Naive thymus-derived CD4-positive, alpha-beta T cell (primary cell): ENCODE results near the gene CHMP4A. TPM values are rescaled to one million over a fixed set of nuclear protein-coding genes. Genes with fewer than 3 reads are reported as not detected.

Source experiments
- ATAC-seq: fragments of 150-1000 bp; cut with Tn5 transposase; 2 replicates; pipeline ENCODE4 v1.10.0; 2021; ENCODE audit warnings: mild to moderate bottlenecking, moderate library complexity
- CTCF ChIA-PET: fragments of 350-600 bp; sonication (Branson Sonifier 250); formaldehyde crosslinking; loops from one replicate; lab custom pipeline; 2021; ENCODE audit warnings: antibody characterized with exemption; lab: Charles Lee
- POLR2A ChIA-PET: fragments of 350-600 bp; sonication (Branson Sonifier 250); formaldehyde crosslinking; loops from one replicate; lab custom pipeline; 2021; ENCODE audit warnings: antibody characterized with exemption, inconsistent platforms; lab: Charles Lee
- DNase-seq, 9 donors: peaks; one replicate each; pipeline versions ENCODE4 v3.0.0 to v3.0.0-alpha.2; 2020 to 2022; ENCODE audit warnings: mixed read lengths in 1 of 9
- H3K27ac ChIP-seq: one replicate; pipeline ENCODE4 v1.7.0; 2013; ENCODE audit warnings: mild to moderate bottlenecking, low read depth, low read length, moderate library complexity
- H3K27me3 ChIP-seq, 2 donors: one replicate each; pipeline ENCODE4 v1.7.0; 2013; ENCODE audit warnings: low read length in 2 of 2, mild to moderate bottlenecking in 2 of 2, moderate library complexity in 2 of 2; ENCODE audit not compliant: control insufficient read depth in 2 of 2, insufficient read depth in 2 of 2
- H3K36me3 ChIP-seq, 3 experiments: 1 replicate in 2 of 3; 2 replicates in 1 of 3; pipeline ENCODE4 v1.7.0; 2013; ENCODE audit warnings: low read length in 3 of 3, mild to moderate bottlenecking in 3 of 3, moderate library complexity in 1 of 3; ENCODE audit not compliant: insufficient read depth in 3 of 3, control insufficient read depth in 2 of 3
- H3K4me1 ChIP-seq, 2 donors: one replicate each; pipeline ENCODE4 v1.7.0; 2013; ENCODE audit warnings: low read length in 2 of 2, mild to moderate bottlenecking in 2 of 2, moderate library complexity in 1 of 2; ENCODE audit not compliant: control insufficient read depth in 2 of 2, insufficient read depth in 2 of 2
- H3K4me3 ChIP-seq: 2 replicates; pipeline ENCODE4 v1.7.0; 2013; ENCODE audit warnings: mild to moderate bottlenecking, low read length
- H3K9me3 ChIP-seq, 3 experiments: 1 replicate in 2 of 3; 2 replicates in 1 of 3; pipeline ENCODE4 v1.7.0; 2013; ENCODE audit warnings: low read length in 3 of 3; ENCODE audit not compliant: control insufficient read depth in 2 of 3
- H3K27ac Mint-ChIP-seq, 9 donors: one replicate each; pipeline ENCODE4 v1.8.0; 2020 to 2022; ENCODE audit warnings: mixed read lengths in 9 of 9, mild to moderate bottlenecking in 8 of 9, moderate library complexity in 5 of 9, inconsistent platforms in 2 of 9
- H3K27me3 Mint-ChIP-seq, 5 donors: one replicate each; pipeline ENCODE4 v1.8.0; 2021 to 2022; ENCODE audit warnings: mixed read lengths in 5 of 5, mild to moderate bottlenecking in 1 of 5
- H3K36me3 Mint-ChIP-seq, 5 donors: one replicate each; pipeline ENCODE4 v1.8.0; 2020 to 2022; ENCODE audit warnings: mixed read lengths in 5 of 5, mild to moderate bottlenecking in 3 of 5, inconsistent platforms in 1 of 5
- H3K4me1 Mint-ChIP-seq, 7 donors: one replicate each; pipeline ENCODE4 v1.8.0; 2020 to 2022; ENCODE audit warnings: mixed read lengths in 7 of 7, mild to moderate bottlenecking in 3 of 7, inconsistent platforms in 1 of 7
- H3K4me3 Mint-ChIP-seq, 10 donors: one replicate each; pipeline ENCODE4 v1.8.0; 2020 to 2022; ENCODE audit warnings: mild to moderate bottlenecking in 10 of 10, mixed read lengths in 10 of 10, moderate library complexity in 6 of 10, inconsistent platforms in 2 of 10
- H3K9me3 Mint-ChIP-seq, 11 donors: one replicate each; pipeline ENCODE4 v1.8.0; 2020 to 2022; ENCODE audit warnings: mixed read lengths in 11 of 11, mild to moderate bottlenecking in 4 of 11, inconsistent platforms in 1 of 11, moderate library complexity in 1 of 11
- intact Hi-C, 2 donors: fragments of 100-400 bp; cut with micrococcal nuclease; formaldehyde crosslinking; loops; one replicate each; pipeline ENCODE4 v1.15.1; 2023
- polyA plus RNA-seq, 2 donors: library from polyadenylated mRNA; unstranded; fragments of 300-500 nt; fragmentation: Illumina TruSeq; gene quantifications; one replicate each; pipeline ENCODE4 v1.2.3, GENCODE V29; 2021
- total RNA-seq, 6 experiments: library from RNA in 5 of 6; stranded (reverse) in 5 of 6; gene quantifications; 1 replicate in 5 of 6; 2 replicates in 1 of 6; pipeline ENCODE4 v1.2.3 and lab custom pipeline; 2021 to 2026

Gene CHMP4A
- total and polyA plus RNA-seq, 7 experiments from 2014 or later = 79.1 to 140 (median 94.1) TPM

DNA sequence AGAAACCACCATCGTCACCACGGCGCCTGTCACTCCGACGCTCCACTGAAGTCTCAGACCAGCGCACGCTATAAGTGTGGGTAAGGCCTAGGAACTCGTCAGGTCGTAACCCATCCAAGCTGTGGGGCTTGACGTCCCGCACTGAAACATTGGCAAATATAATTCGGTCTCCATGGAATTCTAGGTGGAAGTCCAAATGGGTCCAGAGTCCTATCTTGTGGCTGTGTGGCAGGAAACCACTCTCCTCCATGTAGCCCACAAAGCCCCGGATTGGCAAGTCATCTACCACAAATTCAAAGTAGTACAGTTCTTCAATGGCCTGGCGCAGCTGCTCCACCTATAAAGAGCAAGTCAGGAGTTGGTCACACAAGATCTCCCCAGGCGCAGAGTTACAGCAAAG is 20.4 kb downstream of the CHMP4A start:
- Histone ChIP-seq H3K36me3 (peaks cover 0 to 26% (median 5%) of the 10 kb centered on the region in 3 experiments), H3K9me3 (no peaks in the 10 kb centered on the region), H3K4me1 (peaks cover 17 to 24% of the 10 kb centered on the region in 2 donors), H3K27ac (no peak overlapping the region), H3K4me3 (no peak overlapping the region), H3K27me3 (no peaks in the 10 kb centered on the region)
- ChIA-PET POLR2A (no interaction called here), CTCF (no interaction called here)
- Mint-ChIP-seq H3K9me3 (no peaks in the 10 kb centered on the region), H3K27ac (peak overlapping the region in 6 of 9 donors; percentile 12 to 77 (median 58)), H3K36me3 (peaks cover 4 to 27% (median 11%) of the 10 kb centered on the region in 5 donors), H3K27me3 (no peaks in the 10 kb centered on the region), H3K4me1 (peaks cover 34 to 69% (median 61%) of the 10 kb centered on the region in 7 donors), H3K4me3 (peak overlapping the region in 6 of 10 donors; percentile 9 to 75 (median 32))
- no peak for ATAC-seq
- no peak for DNase-seq
- intact Hi-C loops = no loop called here

DNA sequence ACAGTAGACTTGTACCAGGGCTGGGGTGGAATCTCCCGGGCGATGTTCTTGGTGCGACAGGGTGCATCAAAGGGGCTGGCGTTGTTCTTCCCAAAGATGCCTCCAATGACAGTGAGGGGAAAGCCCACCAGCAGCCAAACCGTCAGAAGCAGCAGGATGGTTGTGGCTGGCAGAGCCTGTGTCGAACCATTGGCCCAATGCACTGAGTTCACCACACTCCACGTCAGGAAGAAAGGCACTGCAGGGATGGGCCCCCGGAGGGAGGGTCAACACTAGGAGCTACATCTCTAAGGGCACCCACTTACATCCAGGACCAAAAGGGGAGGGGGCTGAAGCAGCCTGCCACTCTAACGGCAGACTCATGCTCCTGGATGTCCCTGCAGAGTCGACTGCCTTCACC is 22.9 kb downstream of the CHMP4A start:
- Histone ChIP-seq H3K36me3 (peaks cover 0 to 34% (median 5%) of the 10 kb centered on the region in 3 experiments), H3K27ac (no peak overlapping the region), H3K27me3 (no peaks in the 10 kb centered on the region), H3K9me3 (no peaks in the 10 kb centered on the region), H3K4me1 (peaks cover 21 to 27% of the 10 kb centered on the region in 2 donors), H3K4me3 (no peak overlapping the region)
- ChIA-PET CTCF (no interaction called here), POLR2A (interaction anchor here (0.7 kb wide), 1 partner anchor 1150 kb away, joined by 3 read pairs; no protein-coding TSS in a partner anchor)
- no peak for ATAC-seq
- intact Hi-C loops = no loop called here
- Mint-ChIP-seq H3K27me3 (no peaks in the 10 kb centered on the region), H3K4me3 (no peak overlapping the region), H3K9me3 (no peaks in the 10 kb centered on the region), H3K4me1 (peaks cover 31 to 66% (median 59%) of the 10 kb centered on the region in 7 donors), H3K36me3 (peaks cover 0 to 24% (median 11%) of the 10 kb centered on the region in 5 donors), H3K27ac (peak overlapping the region in 2 of 9 donors; percentile 17 to 78)
- DNase-seq = no peak

DNA sequence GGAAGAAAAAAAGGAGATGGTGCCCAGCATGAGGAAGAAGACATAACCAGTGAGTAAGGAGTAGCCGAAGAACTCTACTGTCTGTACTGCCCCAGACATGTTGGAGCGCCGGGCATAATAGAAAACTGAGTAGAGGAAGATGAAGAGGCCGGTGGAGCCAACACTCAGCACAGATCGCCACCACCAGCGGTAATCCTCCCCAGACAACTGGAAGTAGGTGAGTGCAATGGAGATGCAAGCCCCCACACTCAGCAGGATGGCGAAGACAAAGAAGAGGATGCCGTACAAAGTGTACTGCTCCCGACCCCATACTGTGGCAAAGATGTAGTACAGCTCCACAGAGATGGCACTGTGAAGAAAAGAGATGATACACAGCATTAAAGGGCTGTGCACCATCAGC is 23.8 kb downstream of the CHMP4A start:
- POLR2A ChIA-PET = interaction anchor here (0.7 to 2.8 kb wide), 12 partner anchors 9 to 1149 kb away, joined by 3 to 21 read pairs (median 4); partner anchors contain the start of genes CHMP4A, DCAF11, MDP1 and NRL
- Histone ChIP-seq H3K4me1 (peaks cover 17 to 23% of the 10 kb centered on the region in 2 donors), H3K27me3 (no peaks in the 10 kb centered on the region), H3K27ac (peak overlapping the region; percentile 83), H3K9me3 (no peaks in the 10 kb centered on the region), H3K36me3 (peaks cover 3 to 40% (median 5%) of the 10 kb centered on the region in 3 experiments), H3K4me3 (no peak overlapping the region)
- CTCF ChIA-PET = interaction anchor here (1.4 to 2.1 kb wide), 2 partner anchors 28 to 53 kb away, joined by 6 to 7 read pairs; partner anchors contain the start of genes IRF9 and TINF2
- peaks cover 0 to 2% (median 0%) of the 10 kb centered on the region in 11 donors for H3K9me3 Mint-ChIP-seq
- peak overlapping the region in 8 of 9 donors; percentile 33 to 96 (median 91) for H3K27ac Mint-ChIP-seq
- DNase-seq = no peak
- intact Hi-C loops = loop anchor here in 1 of 2 donors (2.0 kb wide), 1 partner anchor 109 kb away; the partner anchor contains the start of genes DHRS1 and NOP9
- peaks cover 31 to 60% (median 53%) of the 10 kb centered on the region in 7 donors for H3K4me1 Mint-ChIP-seq
- H3K4me3 Mint-ChIP-seq = peak overlapping the region in 2 of 10 donors; percentile 11 to 12
- H3K27me3 Mint-ChIP-seq = no peaks in the 10 kb centered on the region
- H3K36me3 Mint-ChIP-seq = peaks cover 0 to 23% (median 11%) of the 10 kb centered on the region in 5 donors
- no peak for ATAC-seq

DNA sequence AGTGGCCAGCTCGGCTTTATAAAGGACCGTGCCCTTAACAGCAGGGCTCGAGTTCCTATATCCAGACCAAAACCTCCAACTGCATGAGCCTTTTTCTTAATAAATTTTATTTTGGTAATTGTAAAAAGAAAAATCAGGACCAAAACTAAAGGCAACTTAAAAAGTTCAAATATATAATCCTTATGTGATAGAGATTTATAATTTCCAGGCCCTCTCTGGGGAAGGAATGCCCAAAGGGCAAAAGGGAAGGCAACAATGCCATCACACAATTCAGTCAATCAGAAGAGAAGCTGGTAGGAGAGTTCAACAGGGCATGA is 24.3 kb downstream of the CHMP4A start:
- H3K4me1 Mint-ChIP-seq = peaks cover 27 to 56% (median 48%) of the 10 kb centered on the region in 7 donors
- peak overlapping the region in 9 of 10 donors; percentile 90 to 96 (median 91) for H3K4me3 Mint-ChIP-seq
- no peak overlapping the region for H3K4me3 ChIP-seq
- no peak for DNase-seq
- peak overlapping the region; percentile 83 for H3K27ac ChIP-seq
- no peak for ATAC-seq
- no peaks in the 10 kb centered on the region for H3K27me3 ChIP-seq
- no peaks in the 10 kb centered on the region for H3K9me3 ChIP-seq
- intact Hi-C loops = loop anchor here in 1 of 2 donors (2.0 kb wide), 1 partner anchor 110 kb away; the partner anchor contains the start of genes DHRS1 and NOP9
- ChIA-PET CTCF (interaction anchor here (1.3 to 2.1 kb wide), 3 partner anchors 27 to 248 kb away, joined by 4 to 7 read pairs (median 6); partner anchors contain the start of genes IRF9 and TINF2), POLR2A (interaction anchor here (0.8 to 2.8 kb wide), 19 partner anchors 9 to 151 kb away, joined by 3 to 21 read pairs (median 4); partner anchors contain the start of genes CHMP4A, DCAF11, IRF9 and MDP1)
- peaks cover 3 to 45% (median 5%) of the 10 kb centered on the region in 3 experiments for H3K36me3 ChIP-seq
- peaks cover 0 to 23% (median 11%) of the 10 kb centered on the region in 5 donors for H3K36me3 Mint-ChIP-seq
- no peaks in the 10 kb centered on the region for H3K27me3 Mint-ChIP-seq
- H3K9me3 Mint-ChIP-seq = peaks cover 0 to 2% (median 0%) of the 10 kb centered on the region in 11 donors
- H3K27ac Mint-ChIP-seq = peak overlapping the region; percentile 33 to 96 (median 92)
- peaks cover 15 to 18% of the 10 kb centered on the region in 2 donors for H3K4me1 ChIP-seq

DNA sequence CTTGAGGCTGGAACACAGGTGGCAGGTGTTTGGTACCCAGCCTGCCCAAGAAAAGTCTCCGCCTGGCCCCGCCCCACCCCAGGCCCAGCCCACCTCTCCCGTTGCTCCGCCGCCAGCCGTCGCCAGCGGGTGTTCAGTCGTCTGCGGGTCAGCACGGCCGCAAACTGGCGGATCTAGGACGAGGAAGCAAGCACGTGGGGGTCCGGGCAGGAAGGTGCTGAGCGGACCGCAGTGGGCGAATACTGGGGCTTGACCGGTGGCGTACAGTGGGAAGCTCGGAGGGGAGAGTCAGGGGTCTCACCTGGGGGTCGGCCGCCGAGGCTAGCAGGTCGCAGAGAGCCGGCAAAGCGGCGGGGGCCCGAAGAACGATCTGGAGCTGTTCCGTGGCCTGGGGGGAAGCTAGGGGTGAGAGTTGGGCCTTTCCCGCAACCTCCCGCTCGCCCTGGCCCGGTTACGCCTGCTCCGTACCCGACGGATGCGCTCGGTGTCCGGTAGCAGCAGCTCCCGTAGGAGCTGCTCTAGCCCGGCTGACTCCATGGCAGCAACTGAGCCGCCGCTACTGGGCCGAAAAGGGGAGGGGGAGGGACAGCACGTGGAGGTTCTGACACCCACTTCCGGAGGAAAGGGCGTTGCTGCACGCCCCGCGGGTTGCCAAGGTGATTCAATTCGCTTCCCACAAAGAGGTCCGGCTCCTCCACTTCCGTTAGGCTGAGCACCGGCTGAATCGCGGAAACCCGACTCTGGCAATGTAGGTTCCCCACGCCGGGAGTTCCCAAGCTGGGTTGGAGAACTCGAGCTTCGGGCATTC is 24.8 kb downstream of the CHMP4A start, which contains the start of gene IPO4:
TSS of gene IPO4 (minus strand) at position 566 of the 808 bp plus-strand sequence. CDS start at position 537, 29 bp downstream.
- DNase-seq (peak; percentile 75 to 97 (median 94)), ATAC-seq (peak; percentile 97)
- H3K27ac Mint-ChIP-seq = peak within 1 kb of the TSS; percentile 82 to 96 (median 92)
- H3K27me3 Mint-ChIP-seq = no peaks in the 10 kb centered on the region
- POLR2A ChIA-PET = interaction anchor here (0.6 to 2.8 kb wide), 21 partner anchors 9 to 1155 kb away, joined by 3 to 21 read pairs (median 4); partner anchors contain the start of genes CHMP4A, DCAF11, IRF9 and MDP1
- peaks cover 0 to 25% (median 11%) of the 10 kb centered on the region in 5 donors for H3K36me3 Mint-ChIP-seq
- Histone ChIP-seq H3K27me3 (no peaks in the 10 kb centered on the region), H3K36me3 (peaks cover 3 to 49% (median 5%) of the 10 kb centered on the region in 3 experiments), H3K27ac (peak within 1 kb of the TSS; percentile 83), H3K4me3 (peak within 1 kb of the TSS; percentile 89), H3K4me1 (peaks cover 15 to 16% of the 10 kb centered on the region in 2 donors), H3K9me3 (no peaks in the 10 kb centered on the region)
- intact Hi-C loops = loop anchor here (1.0 to 2.0 kb wide), 14 partner anchors 8 to 243 kb away; partner anchors contain the start of genes CHMP4A (in 2 of the 2), GMPR2 (in 2 of the 2), IRF9 (in 2 of the 2) and NEDD8 (in 2 of the 2)
- H3K4me3 Mint-ChIP-seq = peak within 1 kb of the TSS; percentile 89 to 96 (median 90)
- CTCF ChIA-PET = interaction anchor here (1.3 to 2.1 kb wide), 3 partner anchors 27 to 248 kb away, joined by 4 to 7 read pairs (median 6); partner anchors contain the start of genes IRF9 and TINF2
- H3K9me3 Mint-ChIP-seq = peaks cover 0 to 2% (median 0%) of the 10 kb centered on the region in 11 donors
- H3K4me1 Mint-ChIP-seq = peaks cover 24 to 53% (median 47%) of the 10 kb centered on the region in 7 donors
